Measurements from ENCODE around the gene SOX30.
"Not testable (repeated sequence)": the region's sequence is repeated elsewhere in the genome, so short reads cannot be mapped to it uniquely, and the experiment has no call there.

SOX30 gene

DNA sequence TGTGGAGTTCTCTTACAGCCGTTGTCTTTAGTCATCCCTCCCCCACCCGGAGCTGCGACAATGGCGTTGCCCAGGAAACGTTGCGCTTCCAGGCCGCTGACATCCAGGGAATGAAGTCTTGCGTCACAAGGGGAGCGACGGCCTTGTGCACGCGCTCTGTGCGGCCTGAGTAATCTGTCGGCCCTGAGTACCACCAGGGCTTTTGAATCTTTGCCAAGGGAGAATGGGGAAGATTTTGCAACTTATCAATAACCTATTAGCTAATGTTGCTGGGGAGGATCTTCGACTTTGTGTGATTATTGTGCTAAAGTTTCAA lies at the start of gene SOX30:
TSS of gene SOX30 (minus strand) at position 62 of the 316 bp plus-strand sequence. CDS start 360 bp downstream, outside the sequence.
- no peak for DNase-seq (ENCODE audit: low spot score)

DNA sequence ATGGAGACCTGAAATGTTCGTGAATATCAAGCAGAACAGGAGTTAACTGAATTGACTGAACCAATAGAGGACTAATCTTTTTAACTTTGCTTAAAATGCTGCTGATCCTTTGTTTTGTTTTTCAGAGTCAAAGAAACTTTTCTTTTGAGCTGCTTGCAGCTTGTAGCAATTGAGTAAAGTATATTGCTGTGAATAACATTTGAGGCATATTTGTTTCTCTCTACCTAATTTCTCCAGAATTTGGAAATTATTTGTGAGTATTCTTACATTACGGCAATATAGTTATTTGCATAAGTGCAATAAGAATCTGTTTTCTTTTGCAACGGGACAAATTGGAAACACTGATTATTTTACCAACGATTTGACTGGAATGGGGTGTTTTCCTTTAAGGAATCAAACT lies 46.4 kb upstream of the SOX30 start:
- DNase-seq (ENCODE audit: low spot score) = not testable (repeated sequence)

DNA sequence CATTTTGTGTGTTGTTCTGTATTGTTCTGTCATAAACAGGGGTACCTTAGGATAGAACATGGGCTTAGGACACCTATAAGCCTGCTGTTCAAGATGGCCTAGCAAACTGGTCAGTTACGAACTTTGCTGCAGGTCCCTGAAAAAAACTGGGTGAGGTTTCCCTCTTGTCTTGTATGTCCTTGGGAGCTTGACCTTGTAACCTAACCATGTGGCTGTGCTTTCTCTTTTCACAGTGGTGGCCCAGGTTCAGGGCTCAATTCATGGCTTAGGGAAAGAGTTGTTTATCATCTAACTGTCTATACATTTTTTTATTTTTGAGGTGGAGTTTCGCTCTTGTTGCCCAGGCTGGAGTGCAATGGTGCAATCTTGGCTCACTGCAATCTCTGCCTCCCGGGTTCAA lies 43.9 kb upstream of the SOX30 start:
- not testable (repeated sequence) for DNase-seq (ENCODE audit: low spot score)

DNA sequence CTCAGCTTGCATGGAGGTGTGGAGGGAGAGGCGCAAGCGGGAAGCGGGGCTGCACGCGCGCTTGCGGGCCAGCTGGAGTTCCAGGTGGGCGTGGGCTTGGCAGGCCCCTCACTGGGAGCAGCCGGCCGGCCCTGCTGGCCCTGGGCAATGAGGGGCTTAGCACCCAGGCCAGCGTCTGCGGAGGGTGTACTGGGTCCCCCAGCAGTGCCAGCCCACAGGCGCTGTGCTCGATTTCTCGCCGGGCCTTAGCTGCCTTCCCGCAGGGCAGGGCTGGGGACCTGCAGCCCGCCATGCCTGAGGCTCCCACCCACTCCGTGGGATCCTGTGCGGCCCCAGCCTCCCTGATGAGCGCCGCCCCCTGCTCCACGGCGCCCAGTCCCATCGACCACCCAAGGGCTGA lies 41.6 kb upstream of the SOX30 start:
- DNase-seq (ENCODE audit: low spot score) = not testable (repeated sequence)

DNA sequence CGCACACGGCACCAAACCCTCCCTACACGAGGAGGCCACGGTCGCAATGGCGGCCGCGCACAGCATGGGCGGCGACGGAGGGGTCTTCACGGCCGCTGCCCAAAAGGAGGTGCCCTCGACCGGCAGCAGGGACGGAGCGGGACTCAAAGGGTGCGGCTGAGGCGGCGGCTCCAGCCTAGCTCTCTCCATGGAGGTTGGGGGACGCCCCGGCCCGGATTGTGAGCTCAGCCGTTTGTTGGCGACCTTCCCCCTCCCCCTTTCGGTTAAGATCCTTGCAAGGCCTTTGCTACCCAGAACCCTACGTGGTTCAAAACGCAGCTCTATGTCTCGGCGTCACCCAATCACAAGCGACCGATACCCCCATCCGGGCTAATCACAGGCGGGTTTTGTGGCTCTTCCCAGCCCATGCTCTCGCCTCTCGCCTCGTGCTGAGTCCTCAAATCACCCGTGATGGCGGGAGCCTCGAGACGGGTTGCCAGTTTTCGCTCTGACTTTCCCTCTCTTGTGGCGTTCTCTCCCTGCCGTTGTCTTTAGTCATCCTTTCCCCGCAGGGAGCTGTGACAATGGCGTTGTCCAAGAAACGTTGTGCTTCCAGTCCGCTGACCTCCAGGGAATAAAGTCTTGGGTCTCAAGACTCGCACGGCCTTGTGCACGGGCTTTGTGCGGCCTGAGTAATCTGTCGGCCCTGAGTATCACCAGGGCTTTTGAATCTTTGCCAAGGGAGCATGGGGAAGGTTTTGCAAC lies 38.6 kb upstream of the SOX30 start:
- DNase-seq (ENCODE audit: low spot score) = no peak

DNA sequence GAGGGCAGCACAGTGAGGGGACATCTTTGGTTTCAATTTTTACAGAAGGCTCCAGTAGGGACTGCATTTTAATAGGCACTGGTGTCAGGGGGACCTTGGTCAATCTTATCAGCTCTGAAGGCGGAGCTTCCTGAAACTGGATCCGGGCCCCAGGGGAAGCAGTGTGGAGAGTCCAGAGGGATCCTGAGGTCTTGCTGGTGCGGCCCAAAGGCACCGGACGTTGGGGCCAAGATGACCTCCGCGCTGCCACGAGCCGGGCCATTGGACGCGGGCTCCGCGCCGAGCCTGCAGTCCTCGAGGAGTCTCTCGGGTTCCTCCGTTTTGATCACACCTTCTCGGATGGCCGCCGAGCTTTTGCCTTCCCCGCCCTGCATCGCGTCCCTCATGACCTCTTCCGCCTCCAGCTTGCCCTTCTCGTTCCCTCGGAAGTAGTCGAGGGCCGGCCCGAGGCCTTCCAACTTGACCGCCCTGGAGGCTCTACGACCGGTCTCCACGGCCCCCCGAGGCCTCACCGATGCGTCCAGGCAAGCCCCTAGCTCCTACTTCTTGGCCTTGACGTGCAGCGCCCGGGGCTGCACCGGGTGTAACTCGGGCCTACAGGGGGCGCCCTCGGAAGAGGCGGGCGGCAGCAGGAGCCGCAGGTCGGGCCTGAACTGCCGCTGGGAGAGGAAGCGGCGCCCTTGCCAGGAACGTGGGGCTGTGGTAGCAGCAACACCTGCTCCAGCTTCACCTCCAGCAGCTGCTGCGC lies 37.9 kb upstream of the SOX30 start:
- no peak for DNase-seq (ENCODE audit: low spot score)

DNA sequence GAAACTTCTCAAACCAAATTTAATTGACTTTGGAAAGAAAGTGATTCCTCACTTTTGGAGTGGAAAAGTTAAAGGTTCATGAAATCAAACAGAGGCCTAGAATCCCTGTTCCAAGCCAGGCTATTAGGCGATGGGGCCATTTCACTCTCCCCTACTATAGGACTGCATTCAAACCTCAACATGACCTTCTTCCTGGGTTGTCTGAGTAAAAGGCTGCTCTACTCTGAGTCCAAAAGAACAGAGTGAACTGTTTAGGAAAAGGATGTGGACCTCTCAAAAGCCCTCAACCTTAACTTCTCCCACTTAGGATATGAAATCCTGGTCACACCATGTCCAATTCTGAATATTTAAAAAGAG lies 34.9 kb upstream of the SOX30 start:
- no peak for DNase-seq (ENCODE audit: low spot score)

DNA sequence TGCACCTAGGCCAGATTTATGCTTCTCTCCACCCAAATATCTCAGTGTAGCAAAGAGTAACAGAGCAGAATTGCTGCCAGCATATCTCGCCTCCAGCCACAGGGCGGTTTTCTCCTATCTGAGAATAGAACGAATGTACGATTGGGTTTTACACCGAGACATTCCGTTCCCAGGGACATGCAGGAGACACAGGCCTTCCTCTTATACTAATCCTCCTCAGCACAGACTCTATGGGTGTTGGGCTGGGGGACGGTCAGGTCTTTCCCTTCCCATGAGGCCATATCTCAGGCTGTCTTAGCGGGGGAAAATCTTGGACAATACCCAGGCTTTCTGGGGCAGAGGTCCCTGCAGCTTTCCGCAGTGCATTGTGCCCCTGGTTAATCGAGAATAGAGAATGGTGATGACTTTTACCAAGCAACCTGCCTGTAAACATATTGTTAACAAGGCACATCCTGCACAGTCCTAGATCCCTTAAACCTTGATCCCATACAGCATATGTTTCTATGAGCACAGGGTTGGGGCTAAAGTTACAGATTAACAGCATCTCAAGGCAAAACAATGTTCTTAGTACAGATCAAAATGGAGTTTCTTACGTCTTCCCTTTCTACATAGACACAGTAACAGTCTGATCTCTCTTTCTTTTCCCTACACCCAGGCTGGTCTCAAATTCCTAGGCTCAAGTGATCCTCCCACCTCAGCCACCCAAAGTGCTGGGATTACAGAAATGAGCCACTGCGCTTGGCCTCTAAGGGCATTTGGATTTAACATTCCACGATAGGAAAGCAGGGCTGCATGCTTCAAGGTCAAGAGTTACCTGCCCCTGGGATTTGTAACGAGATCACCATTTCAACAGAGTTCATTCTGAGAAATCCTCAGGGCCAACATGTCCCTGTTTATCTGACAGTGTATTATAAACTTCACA lies 34.3 kb upstream of the SOX30 start:
- not testable (repeated sequence) for DNase-seq (ENCODE audit: low spot score)

DNA sequence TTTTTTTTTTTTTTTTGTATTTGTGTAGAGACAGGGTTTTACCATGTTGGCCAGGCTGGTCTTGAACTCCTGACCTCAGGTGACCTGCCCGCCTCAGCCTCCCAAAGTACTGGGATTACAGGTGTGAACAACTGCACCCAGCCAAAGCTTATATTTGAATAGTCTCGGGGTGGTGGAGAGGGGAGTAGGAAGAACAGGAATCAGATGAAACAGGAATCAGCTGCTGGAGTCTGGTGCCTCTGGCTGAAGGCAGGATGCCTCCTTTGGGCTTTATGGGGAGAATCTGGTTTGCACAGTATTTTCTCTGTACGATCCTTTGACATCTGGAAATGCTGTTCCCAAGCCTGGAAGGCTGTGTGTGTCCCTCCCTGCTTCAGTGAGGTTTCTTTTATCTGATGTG lies 30.0 kb upstream of the SOX30 start:
- DNase-seq (ENCODE audit: low spot score) = no peak

DNA sequence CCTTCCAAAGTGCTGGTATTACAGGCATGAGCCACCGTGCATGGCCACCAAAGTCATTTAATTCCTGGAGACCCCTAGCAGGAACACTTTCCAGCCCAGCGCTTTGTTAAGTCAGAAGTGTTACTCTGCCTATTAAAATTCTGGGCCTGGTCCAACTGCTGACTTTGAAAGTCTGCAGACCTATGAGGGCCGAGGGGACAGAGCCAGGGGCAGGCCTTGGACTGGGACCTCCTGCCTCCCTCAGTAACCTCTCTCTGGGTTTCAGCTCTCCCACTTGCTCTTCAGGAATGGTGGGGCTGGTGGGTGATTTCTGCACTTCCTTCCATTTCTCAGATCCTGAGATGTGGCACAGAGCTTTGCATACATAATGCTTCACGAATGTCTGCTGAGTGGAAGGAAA lies 28.8 kb upstream of the SOX30 start:
- DNase-seq (ENCODE audit: low spot score) = no peak

DNA sequence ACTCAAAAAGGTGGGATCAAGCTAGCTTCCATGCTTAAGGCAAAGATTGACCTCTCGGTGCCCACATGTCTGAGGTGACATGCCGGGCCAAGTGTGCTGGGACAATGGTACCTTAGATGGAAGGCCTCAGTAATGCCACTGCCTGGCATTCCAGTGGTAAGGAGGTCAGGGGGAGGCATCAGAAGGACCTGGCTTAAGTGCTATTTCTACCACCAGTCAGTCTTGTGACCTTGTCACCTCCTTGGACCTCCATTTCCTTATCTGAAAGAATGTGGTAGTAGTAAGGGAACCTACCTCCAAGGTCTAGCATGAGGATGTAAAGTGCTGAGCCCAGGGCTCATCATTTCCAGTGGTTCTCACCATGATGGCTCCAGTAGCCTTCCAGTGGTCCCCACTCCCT lies 28.0 kb upstream of the SOX30 start:
- no peak for DNase-seq (ENCODE audit: low spot score)

DNA sequence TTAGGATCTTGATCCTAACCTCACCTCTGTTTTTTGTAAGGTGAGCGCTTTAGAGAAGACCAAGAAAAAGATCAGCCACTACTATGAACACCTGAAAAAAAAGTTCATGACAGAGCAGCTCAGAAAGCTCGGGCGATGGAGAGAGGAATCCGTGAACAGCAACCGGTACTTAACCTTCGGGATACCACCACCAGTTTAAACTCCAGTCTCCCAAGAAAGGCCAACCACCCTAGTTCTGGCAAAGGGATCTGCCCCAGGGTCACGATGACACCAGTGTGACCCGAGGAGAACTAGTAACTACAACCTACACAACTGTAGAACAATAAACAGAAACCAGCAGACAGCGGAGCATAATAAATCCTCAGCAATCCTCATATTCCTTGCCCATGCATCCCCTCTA lies 27.6 kb upstream of the SOX30 start:
- no peak for DNase-seq (ENCODE audit: low spot score)

DNA sequence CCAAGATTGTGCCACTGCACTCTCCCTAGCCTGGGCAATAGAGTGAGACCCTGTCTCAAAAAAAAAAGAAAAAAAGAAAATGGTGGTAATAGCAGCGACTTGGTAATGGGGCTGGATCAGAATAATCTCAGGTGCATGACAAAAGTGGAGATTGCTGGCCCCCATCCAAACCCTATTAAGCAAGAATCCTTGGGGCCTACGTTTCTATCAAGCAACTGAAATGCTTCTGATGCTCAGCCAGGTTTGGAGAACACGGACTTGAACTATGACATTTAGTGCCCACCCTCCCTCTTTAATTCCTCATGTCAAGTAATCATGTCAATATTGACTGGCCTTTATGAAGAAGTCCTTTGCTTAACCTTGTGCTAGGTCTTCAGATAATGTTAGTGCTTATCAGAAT lies 25.7 kb upstream of the SOX30 start:
- DNase-seq (ENCODE audit: low spot score) = no peak

DNA sequence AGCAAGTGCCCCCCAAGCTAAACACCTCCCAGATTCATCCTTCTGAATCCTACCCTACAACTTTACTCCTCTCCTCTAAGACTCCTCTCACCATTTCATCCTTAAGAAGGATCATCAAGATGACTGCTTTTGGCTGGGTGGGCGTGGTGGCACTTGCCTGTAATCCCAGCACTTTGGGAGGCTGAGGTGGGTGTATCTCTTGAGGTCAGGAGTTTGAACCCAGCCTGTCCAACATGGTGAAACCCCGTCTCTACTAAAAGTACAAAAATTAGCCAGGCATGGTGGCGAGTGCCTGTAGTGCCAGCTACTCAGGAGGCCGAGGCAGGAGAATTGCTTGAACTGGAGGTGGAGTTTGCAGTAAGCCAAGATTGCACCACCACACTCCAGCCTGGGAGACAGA lies 22.1 kb upstream of the SOX30 start:
- DNase-seq (ENCODE audit: low spot score) = not testable (repeated sequence)

DNA sequence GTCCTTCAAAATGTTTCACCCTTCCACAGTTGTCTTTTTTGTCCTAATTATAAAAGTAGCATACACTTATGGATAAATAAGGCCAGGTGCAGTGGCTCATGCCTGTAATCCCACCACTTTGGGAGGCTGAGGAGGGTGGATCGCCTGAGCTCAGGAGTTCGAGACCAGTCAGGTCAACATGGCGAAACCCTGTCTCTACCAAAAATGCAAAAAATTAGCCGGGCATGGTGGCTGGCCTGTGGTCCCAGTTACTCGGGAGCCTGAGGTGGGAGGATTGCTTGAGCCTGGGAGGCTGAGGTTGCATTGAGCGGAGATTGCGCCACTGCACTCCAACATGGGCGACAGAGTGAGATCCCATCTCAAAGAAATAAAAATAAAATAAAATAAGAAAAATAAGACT lies 20.7 kb upstream of the SOX30 start:
- DNase-seq (ENCODE audit: low spot score) = no peak

DNA sequence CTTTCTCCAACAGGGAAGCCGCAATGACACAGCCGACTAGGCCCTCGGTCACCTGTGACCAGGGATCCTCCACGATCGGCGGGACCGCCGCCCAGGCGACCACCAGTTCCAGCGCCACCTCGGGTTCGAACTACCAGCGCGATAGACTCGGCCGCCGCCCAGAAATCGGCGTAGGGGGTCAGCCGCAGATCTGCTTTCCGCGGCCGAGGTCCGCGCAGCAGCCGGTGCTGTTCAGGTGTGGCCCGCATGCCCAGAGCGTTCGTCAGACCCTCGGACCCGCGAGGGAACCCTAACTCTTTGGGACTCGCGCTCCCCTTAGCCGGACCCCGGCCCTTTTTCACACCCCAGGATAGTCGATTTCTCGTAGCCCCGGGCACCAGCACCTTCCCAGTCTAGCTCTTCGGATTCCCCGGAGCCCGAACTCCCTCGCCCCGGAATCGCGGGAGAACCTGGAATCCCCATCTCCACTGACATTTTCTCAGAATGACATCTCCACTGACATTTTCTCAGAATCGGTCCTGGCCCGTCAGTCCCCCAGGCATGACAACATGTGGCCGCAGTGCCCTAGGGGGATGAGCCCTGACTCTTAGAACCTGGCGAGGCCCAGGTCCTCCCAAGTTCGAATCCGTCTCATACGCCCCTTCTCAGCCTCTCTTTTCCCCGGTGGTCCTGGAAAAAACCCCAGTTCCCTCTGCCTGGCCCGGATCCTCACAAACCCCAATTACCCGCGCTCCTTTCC lies 19.5 kb upstream of the SOX30 start:
- no peak for DNase-seq (ENCODE audit: low spot score)

DNA sequence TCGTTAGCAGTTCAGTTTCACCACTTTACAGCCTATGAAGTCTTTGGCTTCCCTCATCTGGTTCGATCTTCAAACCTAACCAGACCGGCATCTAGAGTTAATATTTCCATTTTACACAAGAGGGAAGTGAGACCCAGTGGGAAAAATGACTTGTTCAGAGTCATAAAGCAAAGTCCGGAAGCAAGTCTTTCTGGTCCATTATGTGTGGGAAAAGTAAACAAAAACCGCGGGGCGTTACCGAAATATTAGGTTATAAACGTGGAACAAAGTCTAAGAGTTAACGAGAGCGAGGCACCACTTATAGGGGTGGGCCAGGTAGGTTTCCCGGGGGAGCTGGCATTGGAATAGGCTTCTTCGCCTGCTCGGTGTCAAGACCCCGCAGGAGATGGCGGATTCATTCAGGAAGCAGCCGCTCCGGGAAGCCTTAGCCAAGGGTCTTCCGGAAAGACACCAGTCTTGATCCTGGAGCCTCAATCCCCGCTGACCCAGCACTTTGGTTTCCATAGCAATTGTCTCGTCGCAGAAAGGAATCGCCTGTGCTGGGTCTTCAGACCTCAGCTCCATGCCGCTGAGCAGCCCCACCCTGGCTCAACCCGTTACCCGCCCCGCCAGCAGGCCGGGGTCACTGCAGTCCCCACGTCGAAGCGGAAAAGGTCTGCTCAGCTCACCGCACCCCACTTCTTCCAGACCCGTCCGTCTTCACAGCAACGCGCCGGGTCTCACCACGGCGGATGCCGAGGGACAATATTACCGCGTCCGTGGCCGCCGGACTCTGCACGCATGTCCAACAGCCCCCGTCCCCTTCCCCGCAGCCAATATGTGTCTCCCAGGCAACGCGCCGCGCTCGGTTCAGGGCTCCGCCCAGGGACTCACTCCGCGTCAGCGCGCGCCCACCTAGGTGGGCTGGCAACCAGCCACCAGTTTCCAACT lies 18.7 kb upstream of the SOX30 start, which contains the start of gene C5orf52:
TSS of gene C5orf52 (plus strand) at position 872 of the 930 bp plus-strand sequence. CDS start 82 bp downstream, outside the sequence.
- no peak for DNase-seq (ENCODE audit: low spot score)

DNA sequence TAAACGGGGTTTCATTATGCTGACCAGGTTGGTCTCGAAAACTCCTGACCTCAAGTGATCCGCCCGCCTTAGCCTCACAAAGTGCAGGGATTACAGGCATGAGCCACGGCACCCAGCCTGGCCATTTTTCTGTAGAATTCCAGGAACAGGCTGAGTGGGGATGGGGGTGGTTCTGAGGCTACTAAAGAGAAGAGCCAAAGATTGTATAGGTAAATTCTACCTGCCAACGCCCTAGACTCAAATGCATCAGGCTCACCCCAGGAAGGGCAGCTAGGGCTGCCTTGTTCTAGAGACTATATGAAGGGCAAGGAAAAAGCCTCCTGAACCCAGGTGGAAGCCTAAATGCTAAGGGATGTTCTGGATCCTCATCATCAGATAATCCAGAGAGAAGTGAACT lies 17.5 kb upstream of the SOX30 start:
- no peak for DNase-seq (ENCODE audit: low spot score)

DNA sequence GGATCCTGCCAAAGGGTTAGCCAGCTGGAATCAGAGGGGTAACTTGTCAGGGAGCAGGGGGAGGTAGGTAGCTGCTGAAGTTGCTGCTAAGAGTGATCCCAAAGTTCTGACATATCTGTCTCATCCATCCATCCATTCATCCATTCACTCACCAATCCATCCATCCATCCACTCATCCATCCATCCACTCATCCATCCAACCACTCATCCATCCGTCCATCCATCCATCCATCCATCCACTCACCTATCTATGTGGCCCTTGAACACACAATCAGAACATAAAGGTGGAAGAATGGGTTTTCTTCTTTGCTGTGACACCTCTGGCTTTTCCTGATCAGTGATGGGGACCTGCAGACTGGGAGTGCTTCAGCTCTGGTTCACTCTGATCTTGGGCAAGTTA lies 16.1 kb upstream of the SOX30 start:
- no peak for DNase-seq (ENCODE audit: low spot score)

DNA sequence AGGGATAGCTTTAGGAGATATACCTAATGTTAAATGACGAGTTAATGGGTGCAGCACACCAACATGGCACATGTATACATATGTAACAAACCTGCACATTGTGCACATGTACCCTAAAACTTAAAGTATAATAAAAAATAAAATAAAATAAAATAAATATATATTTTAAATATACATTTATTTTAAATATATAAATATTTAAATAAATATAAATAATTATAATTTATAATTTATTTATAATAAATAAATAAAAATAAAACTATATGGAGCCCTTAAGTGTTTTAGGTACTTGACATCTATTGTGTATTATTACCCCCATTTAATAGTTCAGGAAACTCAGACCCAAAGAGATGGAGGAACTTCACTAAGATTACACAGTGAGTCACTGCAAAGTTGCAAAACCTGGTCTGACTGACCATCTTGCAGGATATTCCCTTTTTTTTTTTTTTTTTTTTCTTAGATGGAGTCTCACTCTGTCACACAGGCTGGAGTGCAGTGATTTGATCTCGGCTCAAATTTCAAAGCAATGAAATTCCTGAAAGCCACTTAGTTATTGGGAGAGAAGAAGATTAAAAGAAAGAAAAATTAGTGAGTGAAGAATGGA lies 13.3 kb upstream of the SOX30 start:
- no peak for DNase-seq (ENCODE audit: low spot score)

All from pons (tissue), 1 donor.